Thoracic aorta endothelial cell (primary cell): ENCODE results near the gene SC5D. TPM values are rescaled to one million over a fixed set of nuclear protein-coding genes. Genes with fewer than 3 reads are reported as not detected.

Experiments
- total RNA-seq: library from RNA; depleted of rRNA; stranded (reverse); fragments of >200 nt; gene quantifications from 2 replicates; pipeline ENCODE4 v1.2.3, GENCODE V29; 2012

Gene SC5D
- total RNA-seq: 63.8 and 80.8 TPM in 2 replicates

GRCh38 chr11:121292495-121293287 lies at the start of gene SC5D:
TSS of gene SC5D (plus strand) at chr11:121292771. CDS start at chr11:121303376, 10,605 bp downstream.

Other genes with a start within 250 kb of the SC5D start
- gene TECTA, start 191.5 kb upstream of the SC5D start, total RNA-seq: 0.40 and 0.50 TPM in 2 replicates
- 0.29 and 0.66 TPM in 2 replicates for gene SORL1, start 159.5 kb downstream of the SC5D start, total RNA-seq